ENCODE data around the gene BPIFB1. TPM values are rescaled to one million over a fixed set of nuclear protein-coding genes. Genes with fewer than 3 reads are reported as not detected.

The BPIFB1 gene, protein sequence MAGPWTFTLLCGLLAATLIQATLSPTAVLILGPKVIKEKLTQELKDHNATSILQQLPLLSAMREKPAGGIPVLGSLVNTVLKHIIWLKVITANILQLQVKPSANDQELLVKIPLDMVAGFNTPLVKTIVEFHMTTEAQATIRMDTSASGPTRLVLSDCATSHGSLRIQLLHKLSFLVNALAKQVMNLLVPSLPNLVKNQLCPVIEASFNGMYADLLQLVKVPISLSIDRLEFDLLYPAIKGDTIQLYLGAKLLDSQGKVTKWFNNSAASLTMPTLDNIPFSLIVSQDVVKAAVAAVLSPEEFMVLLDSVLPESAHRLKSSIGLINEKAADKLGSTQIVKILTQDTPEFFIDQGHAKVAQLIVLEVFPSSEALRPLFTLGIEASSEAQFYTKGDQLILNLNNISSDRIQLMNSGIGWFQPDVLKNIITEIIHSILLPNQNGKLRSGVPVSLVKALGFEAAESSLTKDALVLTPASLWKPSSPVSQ
- not detected for total RNA-seq
- long read RNA-seq, donor 1, result 0 reads
- long read RNA-seq, donor 2, result 0 reads

DNA sequence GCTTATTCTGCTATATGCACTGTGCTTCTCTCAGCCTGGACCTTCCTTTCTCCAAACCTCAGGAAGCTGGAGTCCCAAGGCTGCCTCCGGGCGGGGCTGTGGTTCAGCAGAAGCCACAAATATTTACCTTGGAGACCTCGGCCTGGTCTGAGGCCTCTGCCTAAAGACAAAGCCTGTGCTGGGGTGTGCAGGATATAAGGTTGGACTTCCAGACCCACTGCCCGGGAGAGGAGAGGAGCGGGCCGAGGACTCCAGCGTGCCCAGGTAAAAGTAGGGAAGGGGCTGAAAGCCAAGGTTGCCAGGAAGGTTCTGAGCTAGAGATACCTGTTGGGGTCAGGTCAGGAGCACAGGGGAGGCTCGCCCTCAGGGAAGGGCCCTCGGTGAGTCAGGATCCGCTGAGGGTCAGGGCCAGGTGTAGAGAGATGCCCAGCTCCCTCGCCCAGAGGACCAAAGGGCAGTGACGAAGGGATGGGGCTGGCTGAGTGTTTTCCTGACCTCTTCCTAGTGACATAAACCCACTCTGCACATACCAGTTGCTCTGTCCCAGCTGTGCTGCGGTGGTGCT is at the start of gene BPIFB1:
Gene BPIFB1, plus strand, starts transcription at position 224 of the 565 bp plus-strand sequence. CDS start 2,860 bp downstream, outside the sequence.
- no peak for ATAC-seq
- TF ChIP-seq, protein P1, sequence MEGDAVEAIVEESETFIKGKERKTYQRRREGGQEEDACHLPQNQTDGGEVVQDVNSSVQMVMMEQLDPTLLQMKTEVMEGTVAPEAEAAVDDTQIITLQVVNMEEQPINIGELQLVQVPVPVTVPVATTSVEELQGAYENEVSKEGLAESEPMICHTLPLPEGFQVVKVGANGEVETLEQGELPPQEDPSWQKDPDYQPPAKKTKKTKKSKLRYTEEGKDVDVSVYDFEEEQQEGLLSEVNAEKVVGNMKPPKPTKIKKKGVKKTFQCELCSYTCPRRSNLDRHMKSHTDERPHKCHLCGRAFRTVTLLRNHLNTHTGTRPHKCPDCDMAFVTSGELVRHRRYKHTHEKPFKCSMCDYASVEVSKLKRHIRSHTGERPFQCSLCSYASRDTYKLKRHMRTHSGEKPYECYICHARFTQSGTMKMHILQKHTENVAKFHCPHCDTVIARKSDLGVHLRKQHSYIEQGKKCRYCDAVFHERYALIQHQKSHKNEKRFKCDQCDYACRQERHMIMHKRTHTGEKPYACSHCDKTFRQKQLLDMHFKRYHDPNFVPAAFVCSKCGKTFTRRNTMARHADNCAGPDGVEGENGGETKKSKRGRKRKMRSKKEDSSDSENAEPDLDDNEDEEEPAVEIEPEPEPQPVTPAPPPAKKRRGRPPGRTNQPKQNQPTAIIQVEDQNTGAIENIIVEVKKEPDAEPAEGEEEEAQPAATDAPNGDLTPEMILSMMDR (IDR thresholded peaks at IDR 0.05), result no peak

DNA sequence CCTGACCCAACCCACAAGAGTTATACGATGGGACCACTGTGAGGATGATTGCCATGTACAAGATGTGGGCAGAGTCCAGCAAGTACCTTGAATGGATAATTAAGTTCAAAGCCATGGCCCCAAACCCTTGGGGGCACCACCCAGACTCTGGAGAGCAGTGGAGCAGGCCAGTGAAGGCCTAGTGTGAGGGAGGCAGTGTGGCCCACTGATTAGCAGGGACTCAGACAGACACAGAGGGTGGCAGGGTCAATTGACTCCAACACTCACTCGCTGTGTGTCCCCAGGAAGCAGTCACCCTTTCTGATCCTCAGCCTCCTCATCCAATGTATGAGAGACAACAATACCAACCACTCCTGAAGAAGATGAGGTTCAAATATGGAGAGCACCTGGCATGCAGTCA is 49.0 kb upstream of the BPIFB1 start:
- H3K9me3 ChIP-seq, result no peaks in the 10 kb centered on the region
- no peak overlapping the region for H3K4me3 ChIP-seq
- H3K36me3 ChIP-seq (ENCODE audit: low read depth), result no peaks in the 10 kb centered on the region
- TF ChIP-seq, protein P1 (IDR thresholded peaks at IDR 0.05), result no peak
- H3K4me1 ChIP-seq (ENCODE audit: low read depth), result no peaks in the 10 kb centered on the region
- intact Hi-C loops (cut with DNase I, micrococcal nuclease), result no loop called here
- DNase-seq, result no peak
- no peak for ATAC-seq

More for the DNA sequence above, at the start of gene BPIFB1:
- intact Hi-C loops (cut with DNase I, micrococcal nuclease), result no loop called here
- no peak for DNase-seq
- Histone ChIP-seq H3K4me1 (ENCODE audit: low read depth) (no peaks in the 10 kb centered on the region), H3K4me3 (no peak within 1 kb of the TSS), H3K36me3 (ENCODE audit: low read depth) (no peaks in the 10 kb centered on the region), H3K9me3 (no peaks in the 10 kb centered on the region)

DNA sequence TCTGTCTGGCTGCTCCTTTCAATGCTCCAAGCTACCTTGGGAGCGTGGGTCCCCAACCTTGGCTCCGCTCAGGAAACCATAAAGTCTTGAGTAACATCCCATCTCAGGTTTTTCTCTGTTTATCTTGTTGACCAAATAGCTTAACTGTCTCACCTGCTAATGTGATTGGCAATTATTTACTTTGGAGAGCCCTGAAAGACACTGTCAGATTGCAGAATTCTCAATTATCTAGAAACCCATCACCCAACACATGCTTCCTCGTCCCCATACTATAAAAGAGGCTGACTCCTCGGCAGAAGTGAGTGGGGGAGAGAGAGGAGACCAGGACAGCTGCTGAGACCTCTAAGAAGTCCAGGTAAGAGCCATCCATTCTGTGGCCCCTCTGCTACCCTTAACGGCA is 47.3 kb upstream of the BPIFB1 start, which contains the start of gene BPIFA1:
Gene BPIFA1, plus strand, starts transcription at position 301 of the 400 bp plus-strand sequence. CDS start 1,716 bp downstream, outside the sequence.
- ATAC-seq (no peak), DNase-seq (no peak)
- H3K4me1 ChIP-seq (ENCODE audit: low read depth), result no peaks in the 10 kb centered on the region
- no peaks in the 10 kb centered on the region for H3K36me3 ChIP-seq (ENCODE audit: low read depth)
- intact Hi-C loops (cut with DNase I, micrococcal nuclease), result no loop called here
- H3K9me3 ChIP-seq, result no peaks in the 10 kb centered on the region
- TF ChIP-seq, protein P1 (IDR thresholded peaks at IDR 0.05), result no peak
- H3K4me3 ChIP-seq, result no peak within 1 kb of the TSS

DNA sequence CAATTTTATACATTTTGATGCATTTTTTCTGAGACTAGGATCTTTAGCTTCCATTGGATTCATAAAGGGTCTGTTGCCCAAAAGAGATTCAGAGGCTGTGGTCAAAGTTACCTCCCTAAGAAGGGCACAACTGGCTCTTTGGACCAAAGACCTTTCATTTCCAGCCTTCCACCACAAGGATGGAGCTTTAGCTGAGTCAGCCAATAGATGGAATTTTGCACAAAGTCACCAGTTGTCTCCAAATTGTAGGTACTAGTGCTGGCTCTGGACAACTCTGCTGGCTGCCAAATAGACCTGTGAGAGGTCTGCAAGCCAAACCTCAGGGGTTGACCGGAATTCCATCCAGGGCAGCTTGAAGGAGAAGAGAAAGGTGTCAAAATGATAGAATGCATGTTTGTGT is 46.7 kb upstream of the BPIFB1 start:
- no peak for ATAC-seq
- Histone ChIP-seq H3K4me1 (ENCODE audit: low read depth) (no peaks in the 10 kb centered on the region), H3K9me3 (no peaks in the 10 kb centered on the region), H3K36me3 (ENCODE audit: low read depth) (no peaks in the 10 kb centered on the region), H3K4me3 (no peak overlapping the region)
- TF ChIP-seq, protein P1 (IDR thresholded peaks at IDR 0.05), result no peak
- intact Hi-C loops (cut with DNase I, micrococcal nuclease), result no loop called here
- no peak for DNase-seq

DNA sequence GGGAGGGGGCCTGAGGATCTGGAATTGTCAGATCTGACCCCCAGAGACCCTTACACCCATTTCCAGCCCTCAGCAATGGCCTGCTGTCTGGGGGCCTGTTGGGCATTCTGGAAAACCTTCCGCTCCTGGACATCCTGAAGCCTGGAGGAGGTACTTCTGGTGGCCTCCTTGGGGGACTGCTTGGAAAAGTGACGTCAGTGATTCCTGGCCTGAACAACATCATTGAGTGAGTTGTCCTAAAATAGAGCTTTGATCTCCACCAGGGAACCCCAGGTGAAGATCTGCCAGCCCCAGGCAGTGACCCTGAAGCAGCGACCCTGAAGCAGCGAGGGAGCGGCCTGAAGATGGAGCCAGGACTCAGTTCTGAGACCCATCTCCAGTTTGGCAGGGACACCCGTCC is 45.0 kb upstream of the BPIFB1 start:
- no peaks in the 10 kb centered on the region for H3K36me3 ChIP-seq (ENCODE audit: low read depth)
- ATAC-seq (no peak), DNase-seq (no peak)
- TF ChIP-seq, protein P1 (IDR thresholded peaks at IDR 0.05), result no peak
- intact Hi-C loops (cut with DNase I, micrococcal nuclease), result no loop called here
- H3K4me3 ChIP-seq, result no peak overlapping the region
- no peaks in the 10 kb centered on the region for H3K4me1 ChIP-seq (ENCODE audit: low read depth)
- H3K9me3 ChIP-seq, result no peaks in the 10 kb centered on the region

All from mucosa of descending colon (tissue), 3 donors.